Fibroblast of skin of left quadriceps (primary cell): ENCODE measurements around the gene AQP2.
"Not testable (repeated sequence)": the region's sequence is repeated elsewhere in the genome, so short reads cannot be mapped to it uniquely, and the experiment has no call there.

Experiments
- DNase-seq, 2 experiments: peaks; one replicate each; pipeline ENCODE4 v3.0.0-alpha.2; 2013; ENCODE audit warnings: low read depth in 2 of 2

Gene AQP2

GRCh38 chr12:49987625-49988303, 37.2 kb downstream of the AQP2 start:
- DNase-seq, result no peak

GRCh38 chr12:49989400-49989799, 38.9 kb downstream of the AQP2 start:
- not testable (repeated sequence) for DNase-seq

DNA sequence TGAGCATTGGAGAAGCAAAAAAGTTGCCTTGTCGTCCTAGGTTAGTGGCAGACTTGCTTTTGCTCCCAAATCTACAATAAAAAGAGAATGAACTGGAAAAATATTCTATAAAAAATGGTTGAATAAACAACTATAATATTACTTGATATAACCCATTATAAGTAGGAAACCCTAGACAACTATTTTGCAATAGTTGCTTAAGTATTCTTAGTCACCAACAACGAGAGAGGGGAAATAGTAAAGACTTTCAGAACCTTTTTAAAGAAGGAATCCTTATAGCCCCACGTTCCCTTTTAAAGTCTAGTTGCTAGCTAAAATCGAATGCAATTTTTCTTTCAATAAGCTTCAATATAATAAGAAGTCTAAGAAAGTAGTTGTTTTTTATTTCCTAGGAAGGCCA, 39.7 kb downstream of the AQP2 start:
- no peak for DNase-seq

DNA sequence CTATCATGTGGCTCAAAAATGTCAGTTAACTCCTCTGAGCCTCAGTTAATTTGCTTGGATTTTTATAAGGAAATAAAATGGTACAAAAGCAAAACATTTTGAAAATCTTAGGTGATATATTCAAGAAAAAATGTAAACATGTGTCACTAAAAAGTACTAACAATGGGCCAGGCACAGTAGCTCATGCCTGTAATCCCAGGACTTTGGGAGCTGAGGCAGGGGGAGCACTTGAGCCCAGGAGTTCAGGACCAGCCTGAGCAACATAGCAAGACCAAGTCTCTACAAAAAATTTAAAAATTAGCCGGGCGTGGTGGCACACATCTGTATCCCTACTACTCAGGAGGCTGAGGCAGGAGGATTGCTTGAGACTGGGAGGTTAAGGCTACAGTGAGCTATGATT, 47.9 kb downstream of the AQP2 start:
- DNase-seq, result no peak

DNA sequence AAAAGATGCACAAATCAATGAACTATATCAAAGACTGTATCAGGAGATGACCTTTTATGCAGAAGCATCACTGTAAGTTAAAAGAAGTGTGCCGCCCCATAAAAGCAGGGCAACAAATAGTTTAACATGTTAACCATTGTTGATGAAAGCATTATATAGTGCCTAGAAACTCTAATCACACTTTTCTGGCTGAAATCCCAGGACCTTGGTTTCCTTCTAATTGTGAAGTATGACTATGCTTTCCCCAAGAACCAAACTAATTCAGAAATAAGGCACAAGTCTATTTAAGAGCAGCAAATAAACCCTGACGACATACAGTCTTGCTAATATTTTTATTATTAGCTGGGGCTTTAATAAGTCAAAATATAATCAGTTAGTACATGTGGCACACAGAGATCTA, 53.1 kb downstream of the AQP2 start:
- DNase-seq, result no peak

GRCh38 chr12:50004696-50005095, 54.2 kb downstream of the AQP2 start:
- DNase-seq, result no peak

DNA sequence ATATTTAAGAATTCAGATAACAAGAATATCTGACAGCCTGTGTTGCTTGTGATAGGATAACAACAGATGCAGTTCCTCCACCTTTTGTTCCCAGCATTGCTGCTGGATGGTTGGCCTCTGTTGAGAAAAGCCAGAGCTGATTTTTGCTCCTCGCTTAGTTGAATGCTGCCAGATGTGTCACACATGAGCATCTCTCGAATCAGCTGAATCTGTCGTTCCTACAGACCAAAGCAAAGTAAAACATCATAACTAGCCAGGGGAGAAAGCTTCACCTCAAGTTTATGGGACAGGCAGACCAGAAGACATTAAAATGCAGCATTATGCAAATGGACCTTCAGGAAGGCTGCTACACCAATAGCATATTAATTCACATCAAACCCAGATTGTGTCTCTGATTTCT, 54.6 kb downstream of the AQP2 start:
- DNase-seq, result no peak

DNA sequence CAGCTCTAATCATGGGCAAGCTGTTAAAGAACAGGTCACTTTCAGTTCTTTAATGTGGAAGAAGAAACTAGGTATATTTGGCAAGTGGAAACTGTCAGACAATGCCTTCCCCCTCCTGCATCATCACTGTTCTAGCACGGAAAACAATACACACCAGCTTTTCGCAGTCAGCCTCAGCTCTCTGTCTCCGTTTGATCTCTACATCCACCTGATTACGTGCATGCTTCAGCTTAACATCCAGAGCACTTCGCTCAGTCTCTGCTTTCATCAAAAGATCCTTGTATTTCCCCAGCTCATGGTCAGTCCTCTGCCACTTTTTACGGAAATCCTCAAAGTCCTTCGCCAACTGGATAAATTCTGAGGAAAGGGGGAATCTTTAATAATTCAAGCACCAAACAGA, 55.7 kb downstream of the AQP2 start:
- no peak for DNase-seq

DNA sequence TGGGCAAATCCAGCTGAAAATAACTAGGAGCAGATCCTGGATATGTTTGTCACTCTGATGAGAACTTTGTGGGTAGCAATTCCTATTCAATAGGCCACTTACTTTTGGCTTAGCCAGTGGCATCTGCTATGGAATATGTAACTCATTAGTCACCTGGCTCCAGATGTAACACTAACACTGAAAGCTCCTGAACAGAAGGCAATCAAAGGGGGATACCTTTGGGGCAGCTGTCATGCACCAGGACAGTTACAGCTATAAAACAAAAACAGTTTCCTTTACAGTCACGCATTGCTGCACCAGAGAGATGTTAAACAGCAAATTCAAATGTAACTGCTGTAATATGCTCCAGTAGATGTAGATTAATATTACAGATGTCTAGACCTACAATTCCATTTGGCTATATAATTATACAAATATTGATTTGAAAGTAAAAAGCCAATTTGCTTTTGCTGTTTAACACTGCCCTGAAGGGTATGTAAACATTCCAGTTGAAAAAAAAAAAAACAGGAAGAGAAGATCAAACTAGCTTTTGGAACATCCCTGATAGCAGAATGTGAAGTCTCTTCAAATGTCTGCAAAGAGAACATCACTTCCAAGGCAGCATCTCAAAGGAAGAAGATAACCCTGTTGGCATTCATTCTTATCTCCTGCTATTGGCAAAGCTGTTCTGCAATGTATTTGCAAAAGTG, 56.4 kb downstream of the AQP2 start:
- no peak for DNase-seq
